GM21529 (cell line): ENCODE measurements around the gene MRC1.

ENCODE experiments used
- ATAC-seq: cut with Tn5 transposase; IDR thresholded peaks from one replicate; pipeline ENCODE4 v1.9.1; 2021; ENCODE audit not compliant: unreplicated experiment

Gene MRC1

DNA sequence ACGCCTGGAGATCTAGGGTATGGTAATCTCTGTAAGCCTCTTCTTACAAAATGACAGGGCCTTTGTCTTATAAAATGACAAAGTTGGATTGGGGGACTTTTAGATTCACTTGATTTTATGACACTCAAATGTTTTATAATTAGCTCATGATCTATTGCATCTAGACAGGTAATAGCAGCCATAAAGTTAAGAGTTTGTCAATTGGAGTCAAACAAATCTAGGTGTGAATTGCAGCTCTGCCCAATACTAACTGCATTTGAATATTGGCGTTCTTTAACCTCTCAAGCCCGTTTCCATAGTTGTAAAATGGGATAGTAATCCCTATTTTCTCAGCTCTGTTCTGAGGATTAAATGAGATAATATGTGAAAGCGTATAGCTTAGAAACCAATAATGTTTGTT, 14.1 kb upstream of the MRC1 start:
- no peak for ATAC-seq

DNA sequence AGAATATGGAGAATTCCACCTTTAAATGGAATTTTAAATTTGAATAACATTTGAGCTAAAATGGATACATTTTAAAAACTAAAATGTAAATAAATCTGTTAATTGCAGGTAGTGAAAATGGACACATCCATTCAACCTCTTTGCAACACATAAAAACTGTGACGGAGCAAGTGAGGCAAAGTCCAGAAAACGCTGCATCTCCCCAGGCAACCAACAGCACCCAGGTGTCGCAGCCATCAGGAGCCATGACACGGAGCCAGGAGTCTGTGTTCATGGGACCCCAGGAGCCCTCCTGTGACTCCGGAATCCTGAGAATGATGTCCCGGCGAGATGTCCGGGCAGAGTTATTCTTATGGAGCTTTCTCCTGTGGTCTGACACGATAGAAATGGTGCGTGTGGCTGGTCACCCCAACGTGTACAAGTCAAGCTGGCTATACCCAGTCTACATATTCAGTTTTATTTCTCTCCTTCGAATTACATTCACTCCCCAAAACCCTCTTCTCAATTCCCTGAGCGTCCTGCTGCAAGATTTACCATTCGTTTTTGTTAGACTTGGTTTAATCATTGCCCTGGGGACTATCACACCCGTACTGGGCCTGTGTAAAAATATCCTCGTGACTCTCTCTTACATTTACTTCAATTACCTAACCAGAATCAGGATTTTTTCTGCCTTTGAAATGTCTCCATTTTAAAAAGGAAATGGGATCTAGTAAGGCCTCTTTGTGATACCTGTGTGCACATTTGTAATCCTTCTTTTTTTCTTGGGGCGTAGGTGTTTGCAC, 13.1 kb upstream of the MRC1 start:
- ATAC-seq, result no peak

DNA sequence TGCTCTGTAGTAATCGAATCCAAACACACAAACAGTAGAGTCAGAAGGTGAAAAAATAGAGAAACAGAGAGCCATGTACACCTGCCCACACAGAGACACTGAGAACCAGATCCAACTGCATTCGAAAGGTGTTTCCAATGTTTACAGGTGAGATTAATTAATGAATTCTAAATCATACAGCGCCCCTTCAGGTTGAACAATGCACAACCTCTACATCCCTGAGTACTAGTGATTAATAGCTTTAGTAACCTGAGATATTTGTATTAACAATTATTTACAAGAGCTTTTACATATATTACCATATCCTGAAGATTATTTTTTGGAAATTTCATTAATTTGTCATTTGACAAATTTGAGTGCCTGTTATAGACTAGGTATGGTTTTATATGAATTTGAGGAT, 7.6 kb upstream of the MRC1 start:
- no peak for ATAC-seq

DNA sequence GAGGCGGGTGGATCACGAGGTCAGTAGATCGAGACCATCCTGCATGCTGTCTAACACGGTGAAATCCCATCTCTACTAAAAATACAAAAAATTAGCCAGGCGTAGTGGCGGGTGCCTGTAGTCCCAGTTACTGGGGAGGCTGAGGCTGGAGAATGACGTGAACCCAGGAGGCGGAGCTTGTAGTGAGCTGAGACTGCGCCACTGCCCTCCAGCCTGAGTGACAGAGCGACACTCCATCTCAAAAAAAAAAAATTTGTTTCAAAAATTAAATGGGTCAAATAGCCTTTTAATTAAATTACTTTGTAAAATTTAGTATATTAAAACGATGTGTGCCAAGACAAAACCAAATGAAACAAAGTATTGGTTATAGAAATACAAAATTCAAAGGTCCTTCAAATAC, 6.8 kb upstream of the MRC1 start:
- ATAC-seq, result no peak

DNA sequence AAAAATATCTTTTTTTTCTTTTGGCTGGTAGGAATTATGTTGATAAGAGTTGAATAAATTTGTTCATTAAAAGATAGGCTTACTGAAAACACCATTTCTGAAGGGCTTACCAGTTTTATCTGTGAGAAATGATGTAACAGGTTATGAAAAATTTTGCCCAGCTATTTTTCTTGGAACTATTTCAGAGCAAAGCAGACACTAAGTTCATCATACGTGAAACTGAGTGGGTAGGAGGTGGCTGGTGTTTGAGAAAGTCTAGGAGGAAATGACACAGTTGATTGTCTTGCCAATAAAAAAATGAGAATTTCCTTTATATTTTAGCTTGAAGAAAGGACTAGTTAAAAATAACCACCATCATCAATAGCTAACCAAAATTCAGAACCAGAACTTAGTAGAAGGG, 6.2 kb upstream of the MRC1 start:
- ATAC-seq, result no peak

DNA sequence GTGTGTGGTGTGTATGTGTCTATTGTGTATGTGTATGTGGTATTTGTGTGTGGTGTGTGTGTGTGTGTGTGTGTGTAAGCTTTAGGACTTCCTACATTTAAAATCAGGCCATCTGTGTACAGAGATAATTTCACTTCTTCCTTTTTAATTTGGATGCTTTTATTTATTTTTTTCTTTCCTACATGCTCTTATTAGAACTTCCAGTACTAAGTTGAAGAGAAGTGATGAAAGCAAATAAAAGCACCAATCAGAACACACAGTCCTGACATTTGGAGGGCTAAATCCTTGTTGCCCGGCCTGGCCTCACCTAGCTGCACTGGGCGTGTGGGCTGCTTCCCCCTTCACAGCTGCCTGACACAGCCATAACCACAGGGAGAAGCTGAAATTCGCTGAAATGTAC, 3.8 kb upstream of the MRC1 start:
- ATAC-seq, result no peak

DNA sequence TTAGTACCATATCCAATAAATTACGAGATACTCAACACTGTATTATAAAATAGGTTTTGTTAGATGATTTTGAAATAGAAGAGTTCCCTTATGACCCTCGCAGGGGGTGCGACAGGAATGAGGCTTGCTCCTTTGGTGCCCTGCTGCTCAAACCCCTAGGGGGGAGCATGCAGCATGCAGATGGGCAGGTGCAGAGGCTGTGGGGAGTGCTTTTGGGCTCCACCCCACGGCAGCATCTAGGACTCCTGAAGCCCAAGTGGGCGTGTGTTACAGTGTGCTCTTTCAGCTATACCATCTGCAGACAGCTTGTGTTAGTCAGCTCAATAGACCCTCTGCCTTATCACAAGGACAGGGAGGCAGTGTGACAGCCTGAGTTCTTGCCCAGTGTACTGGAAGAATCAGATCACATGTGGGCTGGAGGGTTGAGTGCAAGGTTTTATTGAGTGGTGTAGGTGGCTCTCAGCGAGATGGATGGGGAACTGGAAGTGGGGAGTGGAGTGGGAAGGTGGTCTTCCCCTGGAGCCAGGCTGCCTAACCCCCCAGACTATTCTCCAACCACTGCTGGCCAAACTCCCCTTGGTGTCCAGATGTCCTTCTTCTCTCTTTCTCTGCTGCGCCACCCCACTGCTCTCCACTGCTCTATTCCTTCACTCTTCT, 3.1 kb upstream of the MRC1 start:
- no peak for ATAC-seq

DNA sequence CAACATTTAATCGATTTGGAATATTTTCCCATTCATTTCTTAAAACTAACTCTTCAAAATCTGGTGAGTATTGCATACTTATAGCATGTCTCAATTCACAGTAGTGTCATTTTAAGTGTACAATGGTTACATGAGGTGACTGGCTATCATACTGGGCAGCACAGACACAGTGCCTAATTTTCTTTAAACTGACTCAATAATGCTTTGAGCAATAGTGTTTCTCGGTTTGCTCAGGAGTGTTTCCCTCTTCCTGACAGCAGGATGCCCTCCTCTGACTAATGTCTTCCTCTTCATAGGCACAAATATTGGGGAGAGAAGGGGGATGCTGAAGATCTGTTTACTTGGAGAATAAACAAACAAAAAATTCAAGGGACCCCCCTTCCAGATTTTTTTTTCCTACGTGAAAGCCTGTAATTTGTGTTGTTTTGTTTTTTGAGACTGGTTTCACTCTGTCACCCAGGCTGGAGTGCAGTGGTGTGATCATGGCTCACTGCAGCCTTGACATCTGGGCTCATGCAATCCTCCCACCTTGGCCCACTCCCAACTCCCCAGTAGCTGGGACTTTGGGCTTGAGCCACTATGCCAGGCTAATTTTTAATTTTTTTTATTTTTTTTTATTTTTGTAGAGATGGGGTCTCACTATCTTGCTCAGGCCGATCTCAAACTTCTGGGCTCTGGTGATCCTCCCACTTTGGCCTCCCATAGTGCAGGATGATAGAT, 2.2 kb downstream of the MRC1 start:
- ATAC-seq, result no peak

DNA sequence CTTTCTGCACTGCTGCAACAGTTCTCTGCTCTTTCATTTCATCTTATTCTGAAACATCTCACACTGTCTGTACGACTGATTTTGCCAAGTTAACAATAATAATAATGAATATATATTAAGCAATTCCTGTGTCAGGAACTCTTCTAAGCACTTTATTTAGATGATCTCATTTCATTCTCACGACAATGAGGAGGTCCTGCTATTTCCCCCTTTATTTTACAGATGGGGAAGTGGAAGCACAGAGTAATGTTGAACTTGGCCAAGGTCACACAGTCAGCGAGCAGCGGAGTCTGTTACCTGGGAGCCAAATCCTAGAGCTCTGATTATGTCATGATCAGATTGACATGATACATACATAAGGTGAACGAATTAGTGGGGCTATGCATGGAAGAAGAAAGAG, 5.8 kb downstream of the MRC1 start:
- ATAC-seq, result no peak

DNA sequence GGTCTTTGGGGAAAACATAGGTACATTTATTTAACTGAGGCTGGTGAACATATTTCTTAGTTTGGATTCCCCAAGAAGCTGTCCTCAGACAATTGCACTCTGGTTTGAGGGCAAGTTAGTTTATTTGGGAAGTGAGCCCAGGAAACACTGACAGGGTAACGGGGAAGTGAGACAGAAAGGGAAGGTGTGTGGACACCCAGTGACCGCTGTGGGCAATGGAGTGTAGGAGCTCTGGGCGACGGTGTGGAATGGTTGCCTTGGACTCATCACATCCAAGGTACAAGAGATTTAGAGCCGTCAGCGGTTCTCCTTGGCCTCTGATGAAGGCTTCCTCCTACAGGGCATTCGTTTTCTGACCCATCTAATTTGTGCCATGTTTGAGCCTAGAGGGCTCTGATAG, 7.1 kb downstream of the MRC1 start:
- ATAC-seq, result no peak

DNA sequence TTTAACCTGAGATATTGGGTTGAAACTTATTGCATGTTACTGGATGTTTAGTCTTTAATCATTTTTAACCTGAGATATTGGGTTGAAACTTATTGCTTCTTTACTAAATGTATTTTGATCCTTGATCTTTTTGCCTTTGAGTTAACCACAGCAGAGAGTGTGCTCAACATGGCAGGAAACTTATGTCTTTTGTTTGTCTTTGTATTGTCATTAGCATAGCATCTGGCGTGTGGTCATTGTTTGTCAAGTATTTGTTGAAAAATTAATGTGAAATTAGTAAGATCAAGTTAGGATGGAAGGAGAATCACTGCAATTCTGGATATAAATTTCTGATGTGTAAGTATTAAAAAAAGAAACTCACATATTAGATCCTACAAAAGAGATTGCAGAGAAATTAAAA, 8.2 kb downstream of the MRC1 start:
- no peak for ATAC-seq

DNA sequence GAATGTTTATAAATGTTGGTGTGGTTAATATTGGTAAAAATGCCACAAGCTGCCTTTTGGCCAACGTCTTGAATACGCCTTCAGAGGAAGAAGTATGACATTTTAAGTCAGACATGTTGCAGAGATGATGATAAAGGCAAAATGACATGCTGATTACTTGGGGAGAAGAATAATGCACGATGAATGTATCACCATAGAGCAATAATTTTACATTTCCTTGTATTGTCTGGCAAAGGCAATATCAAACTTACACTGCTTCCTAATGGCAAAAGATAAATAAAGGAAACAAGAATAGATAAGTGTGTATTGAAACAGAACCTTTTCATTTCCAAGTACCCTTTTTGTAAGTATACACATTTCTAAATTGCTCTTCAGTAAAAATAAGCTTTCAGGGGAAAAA, 8.6 kb downstream of the MRC1 start:
- ATAC-seq, result no peak

DNA sequence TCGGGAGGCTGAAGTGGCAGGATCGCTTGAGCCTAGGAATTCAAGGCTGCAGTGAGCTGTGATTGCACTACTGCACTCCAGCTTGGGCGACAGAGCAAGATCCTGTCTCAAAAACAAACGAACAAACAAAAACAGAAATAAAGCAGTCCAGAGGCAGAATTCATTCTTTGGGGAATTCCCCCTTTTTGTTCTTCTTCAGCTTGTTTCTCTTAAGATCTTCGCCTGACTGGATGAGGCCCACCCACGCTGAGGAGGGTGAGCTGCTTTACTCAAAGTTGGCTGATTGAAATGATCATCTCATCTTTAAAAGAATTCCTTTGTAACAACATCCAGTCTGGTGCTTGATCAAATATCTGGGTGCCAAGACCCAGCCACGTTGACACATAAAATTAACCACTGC, 10.7 kb downstream of the MRC1 start:
- ATAC-seq, result no peak

DNA sequence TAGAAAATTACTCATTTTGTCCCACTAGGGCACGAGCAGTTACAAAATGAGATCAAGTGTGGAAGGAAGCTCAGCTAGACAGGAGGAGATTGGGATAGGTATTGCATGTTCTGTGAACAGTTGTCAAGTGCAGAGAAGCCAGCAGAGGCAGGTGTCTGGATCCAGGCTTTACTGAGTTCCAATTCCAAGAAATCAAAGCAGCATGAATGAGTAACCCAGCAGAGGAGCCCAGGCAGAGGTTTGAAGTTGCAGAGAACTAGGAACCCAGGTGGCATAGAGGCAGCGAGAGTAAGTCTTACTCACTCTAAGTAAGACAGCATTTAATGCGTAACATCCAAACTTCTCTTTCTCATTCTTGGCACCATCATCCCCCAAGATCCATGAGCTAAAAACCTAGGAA, 11.8 kb downstream of the MRC1 start:
- ATAC-seq, result no peak

DNA sequence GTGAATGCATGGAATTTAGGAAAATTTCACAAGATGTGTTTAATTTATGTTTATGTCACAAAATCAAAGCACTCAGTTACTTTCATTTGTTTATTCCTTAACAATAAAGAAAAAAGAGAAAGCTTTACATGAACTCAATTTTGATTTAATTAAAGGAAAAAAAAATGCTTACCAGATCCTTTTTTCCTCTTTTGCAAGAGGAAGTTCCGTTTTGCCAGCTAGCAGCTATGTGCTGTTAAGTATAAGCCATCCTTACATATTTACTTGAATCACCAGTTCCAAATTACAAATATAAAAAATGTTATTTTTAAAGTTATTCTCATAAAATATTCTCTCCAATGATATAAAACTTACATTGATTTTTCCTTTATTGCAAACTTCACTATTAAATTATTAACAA, 12.7 kb downstream of the MRC1 start:
- ATAC-seq, result no peak

DNA sequence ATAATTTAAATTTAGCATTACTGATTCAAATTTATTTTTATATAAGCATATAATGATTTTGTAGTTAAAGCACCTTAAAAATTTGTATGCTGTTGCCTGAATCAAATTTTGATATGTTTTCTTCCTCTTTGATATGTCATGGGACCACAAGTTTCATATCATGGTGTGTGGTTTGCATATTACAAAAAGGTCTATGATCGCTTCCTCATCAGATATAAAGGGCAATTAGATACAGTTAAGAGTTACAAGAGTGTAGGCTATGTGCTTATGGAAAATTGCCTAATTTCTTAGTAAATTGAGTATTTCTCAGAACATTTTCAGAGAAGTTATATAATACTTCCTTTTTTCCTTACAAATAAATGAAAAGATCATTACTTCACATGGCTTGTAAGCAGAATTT, 22.2 kb downstream of the MRC1 start:
- no peak for ATAC-seq

DNA sequence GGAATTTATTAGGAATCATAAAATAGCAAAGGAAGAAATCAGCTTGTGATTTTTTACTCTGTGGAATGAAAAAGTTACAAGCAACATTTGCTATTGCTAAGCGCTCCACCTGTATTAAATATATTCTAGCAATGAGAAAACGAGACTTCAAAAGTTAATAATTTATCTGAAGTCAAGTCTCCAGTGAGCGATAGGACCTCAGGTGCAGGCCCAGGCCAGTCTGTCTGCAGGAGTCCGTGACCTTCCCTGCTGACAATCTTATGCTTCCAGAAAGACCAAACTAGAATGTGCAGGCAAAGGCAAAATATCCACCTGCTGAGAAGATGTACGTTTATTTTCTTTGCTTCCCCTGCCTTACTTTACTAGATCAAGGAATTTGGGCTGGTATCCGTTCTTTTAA, 22.7 kb downstream of the MRC1 start:
- ATAC-seq, result no peak

DNA sequence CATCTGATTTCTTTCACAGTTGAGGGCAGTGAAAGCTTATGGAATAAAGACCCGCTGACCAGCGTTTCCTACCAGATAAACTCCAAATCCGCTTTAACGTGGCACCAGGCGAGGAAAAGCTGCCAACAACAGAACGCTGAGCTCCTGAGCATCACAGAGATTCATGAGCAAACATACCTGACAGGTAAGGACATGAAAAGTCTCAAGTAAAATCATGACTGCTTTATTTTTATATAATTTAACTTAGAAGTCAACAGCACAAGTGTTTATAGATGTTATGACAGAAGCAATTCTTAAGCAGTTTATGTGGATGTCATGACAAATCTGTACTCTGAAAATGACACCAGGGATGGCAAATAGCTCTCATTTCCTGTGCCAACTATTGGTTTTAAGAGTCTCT, 24.5 kb downstream of the MRC1 start:
- ATAC-seq, result no peak

DNA sequence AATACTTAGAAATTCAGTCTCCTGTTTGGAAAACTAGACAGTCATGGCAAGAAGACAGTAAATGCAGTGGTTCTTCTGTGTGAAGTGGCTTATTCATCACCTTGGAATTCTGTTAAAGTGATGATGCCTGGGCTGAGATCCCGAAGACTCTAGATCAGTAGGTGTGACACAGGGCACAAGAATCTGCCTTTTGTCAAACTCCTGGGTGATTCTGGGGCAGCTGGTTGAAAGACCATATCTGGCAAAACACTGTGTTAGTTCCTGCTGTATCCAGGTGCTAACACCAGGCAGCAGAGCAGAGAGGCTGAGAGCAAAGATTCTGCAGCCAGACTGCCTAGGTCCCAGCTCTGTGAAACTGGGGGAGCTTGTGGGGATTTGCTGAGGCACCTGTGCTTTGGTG, 26.5 kb downstream of the MRC1 start:
- ATAC-seq, result no peak

DNA sequence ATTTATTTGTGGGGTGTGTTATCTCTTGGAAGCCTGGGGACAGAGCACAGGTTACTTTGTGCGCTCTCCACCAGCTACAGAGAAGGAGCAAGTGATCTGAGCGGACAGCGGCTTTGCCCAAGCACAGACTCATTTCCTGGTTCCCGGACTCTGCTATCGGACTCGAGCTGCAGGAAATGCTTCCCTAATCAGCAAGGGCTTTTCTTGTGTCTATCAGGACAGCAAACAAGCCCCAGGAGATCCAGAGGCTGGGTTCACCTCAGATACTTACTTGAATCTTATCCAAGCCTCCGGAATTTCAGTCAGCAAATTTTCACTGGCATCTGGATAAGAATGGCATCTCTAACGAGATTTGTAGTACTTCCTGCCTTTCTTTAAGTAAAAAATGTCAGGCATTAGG, 27.8 kb downstream of the MRC1 start:
- no peak for ATAC-seq

DNA sequence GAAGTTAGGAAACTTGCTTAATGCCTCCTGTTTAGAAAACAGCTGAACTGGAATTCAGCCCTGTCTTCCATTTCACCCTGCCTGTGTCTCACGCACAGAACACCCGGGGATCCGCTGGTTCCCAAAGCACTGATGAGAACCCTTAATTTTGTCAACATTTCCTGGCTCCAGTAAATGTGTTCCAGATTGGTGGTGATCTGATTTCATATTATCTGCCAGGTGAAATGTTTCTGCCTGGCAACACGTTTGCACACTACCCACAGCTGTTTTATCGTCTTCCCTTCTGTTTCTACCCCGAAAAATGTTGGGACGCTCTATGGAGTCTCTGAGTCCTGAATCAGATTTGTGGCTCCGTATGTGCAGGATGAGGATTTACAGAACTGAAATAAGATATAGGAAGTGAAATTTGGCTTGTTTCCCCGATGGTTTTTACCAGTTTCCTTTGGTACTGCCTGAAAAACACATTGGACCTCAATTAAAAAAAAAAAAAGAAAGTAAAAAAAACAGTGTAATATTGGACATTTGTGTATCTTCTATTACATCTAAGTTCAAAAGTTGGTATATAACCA, 29.0 kb downstream of the MRC1 start:
- no peak for ATAC-seq

DNA sequence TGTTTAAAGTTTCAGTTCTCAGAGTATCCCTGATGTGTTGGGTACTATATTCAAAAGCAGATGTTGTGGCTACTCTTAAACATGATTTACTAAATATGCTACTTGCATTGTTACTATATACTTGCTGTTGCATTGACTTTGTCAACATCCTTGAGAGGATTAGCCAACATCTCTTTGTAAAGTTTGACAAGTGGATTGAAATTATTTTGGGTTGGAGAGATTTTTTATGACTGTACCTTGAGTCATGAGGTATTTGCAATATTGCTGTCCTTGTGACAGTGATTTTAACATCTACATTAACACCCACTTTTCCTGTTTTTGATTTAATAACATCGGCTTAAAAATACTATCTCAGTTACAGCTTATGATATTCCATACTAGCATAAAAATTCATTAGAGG, 31.9 kb downstream of the MRC1 start:
- ATAC-seq, result no peak
